Measurements from ENCODE around the gene RNU7-1.

- no peak for TF ChIP-seq EZH2 (IDR thresholded peaks at IDR 0.05; ENCODE audit: insufficient read depth, poor library complexity, severe bottlenecking)
- TF ChIP-seq EZH2phosphoT487 (IDR thresholded peaks at IDR 0.05; ENCODE audit: insufficient read depth, low read depth) = no peak
Measured at GRCh38 chr12:6934110-6934509, 9.5 kb upstream of the RNU7-1 start.
